ENCODE results near the gene CMTM7. TPM values are rescaled to one million over a fixed set of nuclear protein-coding genes. Genes with fewer than 3 reads are reported as not detected.
A peak's percentile ranks its signal among the peaks of the same experiment; 100 is the strongest.

CMTM7 gene
- total and polyA plus RNA-seq, 2 of the 13 experiments (the other 11 are each of a cell fraction or from before 2014, with no cell fraction given), result 20.9 to 21.4 TPM

- no peak for TF ChIP-seq ZNF619 (CRISPR knock-in tag; IDR thresholded peaks at IDR 0.05)
- TF ChIP-seq, protein P1, sequence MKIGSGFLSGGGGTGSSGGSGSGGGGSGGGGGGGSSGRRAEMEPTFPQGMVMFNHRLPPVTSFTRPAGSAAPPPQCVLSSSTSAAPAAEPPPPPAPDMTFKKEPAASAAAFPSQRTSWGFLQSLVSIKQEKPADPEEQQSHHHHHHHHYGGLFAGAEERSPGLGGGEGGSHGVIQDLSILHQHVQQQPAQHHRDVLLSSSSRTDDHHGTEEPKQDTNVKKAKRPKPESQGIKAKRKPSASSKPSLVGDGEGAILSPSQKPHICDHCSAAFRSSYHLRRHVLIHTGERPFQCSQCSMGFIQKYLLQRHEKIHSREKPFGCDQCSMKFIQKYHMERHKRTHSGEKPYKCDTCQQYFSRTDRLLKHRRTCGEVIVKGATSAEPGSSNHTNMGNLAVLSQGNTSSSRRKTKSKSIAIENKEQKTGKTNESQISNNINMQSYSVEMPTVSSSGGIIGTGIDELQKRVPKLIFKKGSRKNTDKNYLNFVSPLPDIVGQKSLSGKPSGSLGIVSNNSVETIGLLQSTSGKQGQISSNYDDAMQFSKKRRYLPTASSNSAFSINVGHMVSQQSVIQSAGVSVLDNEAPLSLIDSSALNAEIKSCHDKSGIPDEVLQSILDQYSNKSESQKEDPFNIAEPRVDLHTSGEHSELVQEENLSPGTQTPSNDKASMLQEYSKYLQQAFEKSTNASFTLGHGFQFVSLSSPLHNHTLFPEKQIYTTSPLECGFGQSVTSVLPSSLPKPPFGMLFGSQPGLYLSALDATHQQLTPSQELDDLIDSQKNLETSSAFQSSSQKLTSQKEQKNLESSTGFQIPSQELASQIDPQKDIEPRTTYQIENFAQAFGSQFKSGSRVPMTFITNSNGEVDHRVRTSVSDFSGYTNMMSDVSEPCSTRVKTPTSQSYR (CRISPR knock-in tag; IDR thresholded peaks at IDR 0.05; ENCODE audit: borderline replicate concordance), result no peak
Observed at GRCh38 chr3:32391643-32392535, at the start of gene CMTM7 (continued).

- DNase-seq (ENCODE audit: low spot score) (no peak), ATAC-seq (peak; percentile 91), FAIRE-seq (peak; percentile 15)
- H3K36me3 ChIP-seq (replicated peaks in 1 of 2; ENCODE audit: control insufficient read depth in 1 of 2, insufficient read depth in 2 of 2, low read length in 2 of 2), result no peaks in the 10 kb centered on the region
- H2AFZ ChIP-seq (ENCODE audit: low read length), result no peak overlapping the region
- POLR2A ChIA-PET, result no interaction called here
- no peaks in the 10 kb centered on the region for H3K27me3 ChIP-seq (ENCODE audit: control insufficient read depth in 1 of 2, insufficient read depth in 2 of 2, low read length in 2 of 2)
- no TSS peak for BruUV-seq (replicated peaks)
- H3K9ac ChIP-seq (ENCODE audit: insufficient read depth, low read depth, low read length), result no peak overlapping the region
- intact Hi-C loops (cut with micrococcal nuclease; ENCODE audit: unreplicated experiment), result loop anchor here (2.0 kb wide), 1 partner anchor 73 kb away; no protein-coding TSS in a partner anchor
- in situ Hi-C loops (cut with HindIII; ENCODE audit: extremely low pct_ligation_motif_present, low pct_unique_long_range_greater_than_20kb), result no loop called here
- no peaks in the 10 kb centered on the region for H3K9me3 ChIP-seq (ENCODE audit: low read length)
- CTCF ChIA-PET (ENCODE audit: low intra/inter-chr PET ratio, low total read pairs), result no interaction called here
- peak overlapping the region; percentile 27 for H3K27ac ChIP-seq (ENCODE audit: extremely low read length, insufficient read depth, low read length)
- peak overlapping the region in 2 of 3 experiments; percentile 26 to 50; a peak in 5 of 6 replicates for H3K4me3 ChIP-seq (replicated peaks in 1 of 3; ENCODE audit: insufficient read depth in 1 of 3, low read depth in 2 of 3, low read length in 3 of 3)
- H3K4me1 ChIP-seq (ENCODE audit: insufficient read depth, low read length), result peaks cover 40% of the 10 kb centered on the region
- peak overlapping the region; percentile 59 for H3K4me2 ChIP-seq (ENCODE audit: low read depth, low read length)
- WGBS (ENCODE audit: low lambda C conversion rate), result 7% methylated on average over 10 of the region's 11 CpGs
- no peaks in the 10 kb centered on the region for H4K20me1 ChIP-seq (ENCODE audit: insufficient read depth, low read length)
- peaks cover 2% of the 10 kb centered on the region for H3K79me2 ChIP-seq (ENCODE audit: insufficient read depth, low read length)
- TF ChIP-seq ZNF589 (CRISPR knock-in tag; conservative IDR thresholded peaks at IDR 0.05) (no peak), RARA (CRISPR knock-in tag; IDR thresholded peaks at IDR 0.05) (peak; percentile 28; the same call in 1 of the 2 replicates), ZNF292 (CRISPR knock-in tag; IDR thresholded peaks at IDR 0.05; ENCODE audit: borderline replicate concordance, low read depth) (peak; percentile 32; the same call in 1 of the 2 replicates), REPIN1 (CRISPR knock-in tag; IDR thresholded peaks at IDR 0.05; ENCODE audit: borderline replicate concordance, low read depth) (no peak), NR2C2 (CRISPR knock-in tag; IDR thresholded peaks at IDR 0.05; ENCODE audit: borderline replicate concordance) (no peak), ZNF619 (CRISPR knock-in tag; IDR thresholded peaks at IDR 0.05) (no peak), HIC2 (CRISPR knock-in tag; IDR thresholded peaks at IDR 0.05; ENCODE audit: low read depth) (no peak), PATZ1 (CRISPR knock-in tag; IDR thresholded peaks at IDR 0.05) (peak; percentile 65), ZBTB42 (CRISPR knock-in tag; IDR thresholded peaks at IDR 0.05) (no peak), REXO4 (CRISPR knock-in tag; IDR thresholded peaks at IDR 0.05; ENCODE audit: borderline replicate concordance) (no peak), CENPX (CRISPR knock-in tag; IDR thresholded peaks at IDR 0.05) (no peak)
Observed at GRCh38 chr3:32347343-32348125, 44.1 kb upstream of the CMTM7 start.
